ENCODE data around the gene ZNF184. TPM values are rescaled to one million over a fixed set of nuclear protein-coding genes. Genes with fewer than 3 reads are reported as not detected.

The ZNF184 gene
- total and polyA plus RNA-seq, 2 of the 4 experiments (the other 2 are of a cell fraction), result 2.8 to 8.1 TPM

- H4K91ac ChIP-seq (ENCODE audit: insufficient read depth, low read depth, low read length), result no peak overlapping the region
- ATAC-seq (ENCODE audit: low read depth) (no peak), DNase-seq (no peak)
- H2AFZ ChIP-seq (replicated peaks; ENCODE audit: low read length, poor library complexity), result no peak overlapping the region
- H2BK15ac ChIP-seq (ENCODE audit: low read depth, low read length), result no peak overlapping the region
- no peak overlapping the region for H3K4me3 ChIP-seq (ENCODE audit: insufficient read depth, low read depth, low read length)
- H2BK120ac ChIP-seq (ENCODE audit: low read depth, low read length), result no peak overlapping the region
- H2AK9ac ChIP-seq (replicated peaks; ENCODE audit: low read depth, low read length, poor library complexity), result no peak overlapping the region
- H4K8ac ChIP-seq (ENCODE audit: low read depth in 2 of 2, low read length in 2 of 2), result no peak overlapping the region
- peaks cover under 1% of the 10 kb centered on the region; the same call in 1 of the 2 replicates for H3K9me3 ChIP-seq (ENCODE audit: control insufficient read depth, insufficient read depth, low read length)
- TF ChIP-seq SMC3 (IDR thresholded peaks at IDR 0.05; ENCODE audit: low read depth, low read length) (no peak), RFX5 (IDR thresholded peaks at IDR 0.05; ENCODE audit: low read depth, low read length) (no peak), NFE2L2 (IDR thresholded peaks at IDR 0.05; ENCODE audit: low read depth, low read length) (no peak), CHD1 (IDR thresholded peaks at IDR 0.05; ENCODE audit: low read depth, low read length) (no peak), FOS (IDR thresholded peaks at IDR 0.05; ENCODE audit: low read depth, low read length) (no peak), RCOR1 (IDR thresholded peaks at IDR 0.05; ENCODE audit: insufficient replicate concordance, low read length) (no peak), MXI1 (IDR thresholded peaks at IDR 0.05; ENCODE audit: borderline replicate concordance, low read depth, low read length) (no peak), ELK1 (IDR thresholded peaks at IDR 0.05; ENCODE audit: borderline replicate concordance, low read depth, low read length) (no peak), MAFK (IDR thresholded peaks at IDR 0.05; ENCODE audit: low read depth, low read length) (no peak), BHLHE40 (IDR thresholded peaks at IDR 0.05; ENCODE audit: low read depth, low read length) (no peak), MAZ (IDR thresholded peaks at IDR 0.05; ENCODE audit: borderline replicate concordance, low read depth, low read length) (no peak), CEBPB (IDR thresholded peaks at IDR 0.05; ENCODE audit: low read depth, low read length) (no peak), RAD21 (IDR thresholded peaks at IDR 0.05; ENCODE audit: low read length) (no peak), CTCF (conservative IDR thresholded peaks at IDR 0.05; ENCODE audit: low read depth, low read length) (no peak), POLR2A (IDR thresholded peaks at IDR 0.05; ENCODE audit: low read depth, low read length) (no peak)
- TF ChIP-seq, protein P1, sequence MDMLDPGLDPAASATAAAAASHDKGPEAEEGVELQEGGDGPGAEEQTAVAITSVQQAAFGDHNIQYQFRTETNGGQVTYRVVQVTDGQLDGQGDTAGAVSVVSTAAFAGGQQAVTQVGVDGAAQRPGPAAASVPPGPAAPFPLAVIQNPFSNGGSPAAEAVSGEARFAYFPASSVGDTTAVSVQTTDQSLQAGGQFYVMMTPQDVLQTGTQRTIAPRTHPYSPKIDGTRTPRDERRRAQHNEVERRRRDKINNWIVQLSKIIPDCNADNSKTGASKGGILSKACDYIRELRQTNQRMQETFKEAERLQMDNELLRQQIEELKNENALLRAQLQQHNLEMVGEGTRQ (IDR thresholded peaks at IDR 0.05; ENCODE audit: low read depth, low read length), result no peak
- no peak overlapping the region for H3K14ac ChIP-seq (replicated peaks; ENCODE audit: low read depth, low read length)
- H3K56ac ChIP-seq (ENCODE audit: extremely low read depth, insufficient read depth, low read length), result no peak overlapping the region
- H2AK5ac ChIP-seq (ENCODE audit: low read depth, low read length), result no peak overlapping the region
- no TSS peak for BruUV-seq (replicated peaks)
- no peaks in the 10 kb centered on the region for H3K79me1 ChIP-seq (ENCODE audit: low read depth in 1 of 2, low read length in 2 of 2)
- H4K5ac ChIP-seq (ENCODE audit: low read depth, low read length), result no peak overlapping the region
- H4K20me1 ChIP-seq (ENCODE audit: insufficient read depth, low read length), result no peaks in the 10 kb centered on the region
- no peak overlapping the region for H3K4me2 ChIP-seq (ENCODE audit: low read depth, low read length)
- ChIA-PET CTCF (no interaction called here), POLR2A (ENCODE audit: unreplicated experiment) (no interaction called here)
- no peak overlapping the region for H2BK20ac ChIP-seq (ENCODE audit: low read depth, low read length)
- no peaks in the 10 kb centered on the region for H3K36me3 ChIP-seq (ENCODE audit: control insufficient read depth, insufficient read depth, low read length)
- no peaks in the 10 kb centered on the region for H3K9me1 ChIP-seq (ENCODE audit: insufficient read depth, low read length)
- no peak overlapping the region for H2BK5ac ChIP-seq (ENCODE audit: low read depth, low read length, poor library complexity, severe bottlenecking)
- WGBS, 2 experiments (ENCODE audit: extremely low coverage in 2 of 2, insufficient read length in 1 of 2), result 80% methylated on average over 1 of the region's 2 CpGs; no CpG with 5 or more reads in 1 of the 2 experiments
- H3K23ac ChIP-seq (ENCODE audit: low read depth, low read length), result no peak overlapping the region
- dilution Hi-C loops (cut with HindIII; ENCODE audit: low sequenced_read_pairs, unreplicated experiment) (no loop called here), in situ Hi-C loops (cut with MboI; ENCODE audit: low sequenced_read_pairs) (no loop called here), intact Hi-C loops (cut with micrococcal nuclease) (no loop called here)
- no peak overlapping the region for H3K18ac ChIP-seq (ENCODE audit: low read depth, low read length)
- no peaks in the 10 kb centered on the region for H3K27me3 ChIP-seq (ENCODE audit: control insufficient read depth, insufficient read depth, low read length)
- H3K27ac ChIP-seq (ENCODE audit: insufficient read depth, low read length), result no peak overlapping the region
- no peak overlapping the region for H3K9ac ChIP-seq (ENCODE audit: low read depth, low read length)
- H3K4me1 ChIP-seq (ENCODE audit: control insufficient read depth, insufficient read depth, low read length), result no peaks in the 10 kb centered on the region
- no peak overlapping the region for H3K4ac ChIP-seq (ENCODE audit: low read depth, low read length)
These were observed 43.9 kb downstream of the ZNF184 start for GRCh38 chr6:27428966-27429365.

All from IMR-90 (cell line).